SIG-M5 (cell line): ENCODE results near the gene ALDH1A1.
"Not testable (repeated sequence)": the region's sequence is repeated elsewhere in the genome, so short reads cannot be mapped to it uniquely, and the experiment has no call there.

Source experiments
- DNase-seq: peaks from one replicate; lab custom pipeline; 2025; lab: John Stamatoyannopoulos, UW

Gene ALDH1A1

GRCh38 chr9:72895122-72895521 is 57.7 kb downstream of the ALDH1A1 start:
- no peak for DNase-seq

DNA sequence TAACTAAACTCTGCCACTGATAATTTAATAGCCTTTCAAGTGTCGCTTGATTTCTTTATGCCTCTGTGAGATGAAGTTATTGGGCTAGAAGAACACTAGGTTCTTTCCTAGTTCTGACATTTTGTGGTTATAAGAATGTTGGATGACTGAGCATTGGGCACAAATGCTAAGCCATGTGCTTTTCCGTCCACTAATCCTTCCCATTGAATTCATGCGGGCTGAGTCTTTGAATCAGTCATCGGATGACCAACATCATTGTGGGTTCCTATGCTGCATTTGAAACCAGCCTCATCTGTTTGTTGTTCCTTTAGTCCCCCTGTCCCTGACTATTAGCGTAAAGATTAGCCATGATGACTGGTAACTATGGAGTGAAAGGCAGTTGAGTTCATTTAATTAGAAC is 58.5 kb downstream of the ALDH1A1 start:
- no peak for DNase-seq

- no peak for DNase-seq
These were observed 59.4 kb downstream of the ALDH1A1 start for GRCh38 chr9:72893437-72893836.

- DNase-seq: no peak
These were observed 61.8 kb downstream of the ALDH1A1 start for GRCh38 chr9:72891043-72891442.

GRCh38 chr9:72888943-72889342 is 63.9 kb downstream of the ALDH1A1 start:
- no peak for DNase-seq

DNA sequence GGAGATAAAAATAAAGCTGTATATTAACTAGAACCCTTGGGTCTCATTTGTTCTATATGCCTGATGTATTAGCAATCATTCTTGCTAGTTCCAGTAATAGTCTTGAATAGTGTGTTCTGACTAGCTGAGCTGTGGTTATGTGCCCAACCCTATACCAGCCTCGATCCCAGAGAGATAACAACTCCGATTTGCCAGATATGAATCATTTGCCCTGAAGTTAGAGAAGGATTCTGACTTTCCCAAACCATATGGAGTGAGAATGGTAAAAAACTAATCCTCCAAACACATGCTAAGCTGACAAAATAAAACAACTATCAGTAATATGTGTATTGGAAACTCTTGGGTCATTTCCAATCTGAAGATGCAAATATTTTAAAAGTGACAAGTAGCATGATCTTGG is 64.8 kb downstream of the ALDH1A1 start:
- DNase-seq: no peak

GRCh38 chr9:72886386-72886785 is 66.5 kb downstream of the ALDH1A1 start:
- no peak for DNase-seq

- DNase-seq: no peak
These were observed 68.3 kb downstream of the ALDH1A1 start for GRCh38 chr9:72884508-72884907.

- DNase-seq: no peak
These were observed 69.0 kb downstream of the ALDH1A1 start for GRCh38 chr9:72883875-72884274.

DNA sequence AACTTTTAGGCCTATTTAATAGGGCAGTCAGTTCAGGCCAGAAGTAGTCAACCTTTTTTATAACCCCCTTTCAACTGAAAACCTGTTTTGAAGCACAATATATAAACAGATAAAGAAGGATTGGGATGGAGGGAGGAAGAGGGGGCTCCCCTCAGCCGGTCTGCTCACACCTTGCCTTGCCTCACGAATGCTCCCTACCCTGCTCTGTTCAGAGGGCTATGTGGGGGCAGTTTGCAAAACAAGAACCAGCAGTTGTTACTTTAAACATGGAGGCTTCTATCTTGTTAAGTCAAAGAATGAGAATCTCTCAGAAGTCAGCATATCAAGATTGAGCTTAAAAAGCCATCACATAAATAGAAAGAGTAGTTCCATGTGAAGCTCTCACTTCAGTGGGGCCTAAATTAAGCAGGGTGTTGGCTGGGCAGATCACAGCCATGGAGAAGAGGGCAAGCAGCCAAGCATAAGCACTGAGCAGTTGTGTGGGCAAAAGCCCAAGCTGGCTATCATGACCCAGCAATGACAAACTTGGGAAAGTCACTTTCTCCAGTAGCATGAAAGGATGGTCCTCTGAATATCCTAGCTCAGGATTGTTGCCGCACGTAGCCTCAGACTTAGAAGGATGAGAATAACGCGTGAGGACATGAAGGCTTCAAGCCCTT is 70.6 kb downstream of the ALDH1A1 start:
- no peak for DNase-seq

DNA sequence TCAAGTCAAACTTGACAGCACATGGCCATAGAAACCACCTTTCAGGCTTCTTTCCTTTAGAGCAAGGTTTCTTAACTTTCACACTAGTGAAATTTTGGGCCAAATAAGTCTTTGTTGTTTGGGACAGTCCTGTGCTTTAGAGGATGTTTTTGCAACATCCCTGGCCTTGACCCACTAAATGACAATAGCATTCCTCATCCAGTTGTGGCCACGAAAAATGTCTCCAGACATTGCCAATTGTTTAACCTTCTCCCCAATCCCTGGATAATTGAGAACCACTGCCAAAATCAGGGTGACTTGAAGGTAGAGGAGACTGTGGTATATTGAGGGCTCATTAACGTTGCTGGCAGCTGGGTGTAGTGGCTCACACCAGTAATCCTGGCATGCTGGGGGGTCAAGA is 72.0 kb downstream of the ALDH1A1 start:
- no peak for DNase-seq

GRCh38 chr9:72875221-72875620 is 77.6 kb downstream of the ALDH1A1 start:
- DNase-seq: no peak

GRCh38 chr9:72874344-72874743 is 78.5 kb downstream of the ALDH1A1 start:
- no peak for DNase-seq

DNA sequence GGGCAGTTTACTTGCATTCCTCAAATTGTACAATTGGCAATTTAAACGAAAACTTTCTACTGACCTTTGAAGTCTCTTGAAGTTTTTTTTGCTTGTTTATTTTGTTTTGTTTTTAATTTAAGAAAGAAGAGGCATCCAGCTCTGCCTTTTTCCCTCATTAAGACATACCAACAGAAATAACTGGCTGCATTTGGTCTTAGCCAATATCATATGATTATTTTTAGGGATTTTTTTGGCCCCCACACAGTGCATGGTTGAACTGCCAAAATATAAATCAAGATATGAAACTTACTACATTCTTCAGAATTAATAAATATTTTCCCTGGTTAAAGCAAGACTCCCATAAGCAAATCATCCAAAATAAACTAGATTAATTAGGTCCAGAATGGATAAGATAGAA is 79.4 kb downstream of the ALDH1A1 start:
- no peak for DNase-seq

DNA sequence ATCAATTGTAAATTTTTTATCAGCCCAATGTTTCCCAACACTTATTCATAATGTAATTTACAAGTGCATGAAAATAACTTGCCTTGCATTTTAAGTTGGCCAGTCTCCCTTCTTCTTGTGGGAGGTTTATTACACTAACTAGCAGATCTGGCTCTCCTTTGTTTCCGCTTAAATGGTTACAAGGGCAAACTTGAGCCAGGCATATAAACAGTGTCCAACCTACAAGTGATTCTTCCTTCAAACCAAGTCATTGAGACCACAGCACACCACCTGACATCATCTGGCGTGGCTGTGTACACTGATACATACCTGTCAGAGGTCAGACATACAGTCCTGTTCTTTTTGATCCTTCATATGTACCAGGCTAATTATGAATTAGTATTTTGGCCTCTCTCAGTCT is 80.1 kb downstream of the ALDH1A1 start:
- no peak for DNase-seq

- no peak for DNase-seq
These were observed 81.2 kb downstream of the ALDH1A1 start for GRCh38 chr9:72871685-72872084.

DNA sequence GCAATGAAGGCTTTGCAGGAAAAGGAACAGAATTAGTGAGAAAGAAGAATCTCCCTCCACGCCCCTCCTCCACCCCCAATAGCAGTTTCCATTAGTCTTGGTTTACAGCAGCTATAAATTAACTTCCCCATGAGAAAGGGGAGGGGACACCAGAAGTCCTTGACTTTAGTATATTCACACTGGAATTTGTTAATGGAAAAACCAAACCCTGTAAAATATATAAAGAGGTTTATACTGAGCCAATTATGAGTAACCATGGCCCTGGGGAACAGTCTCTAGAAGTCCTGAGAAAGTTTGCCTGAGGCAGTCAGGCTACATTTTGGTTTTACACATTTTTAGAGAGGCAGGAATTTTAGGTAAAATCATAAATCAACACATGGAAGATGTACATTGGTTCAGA is 88.5 kb downstream of the ALDH1A1 start:
- no peak for DNase-seq

DNA sequence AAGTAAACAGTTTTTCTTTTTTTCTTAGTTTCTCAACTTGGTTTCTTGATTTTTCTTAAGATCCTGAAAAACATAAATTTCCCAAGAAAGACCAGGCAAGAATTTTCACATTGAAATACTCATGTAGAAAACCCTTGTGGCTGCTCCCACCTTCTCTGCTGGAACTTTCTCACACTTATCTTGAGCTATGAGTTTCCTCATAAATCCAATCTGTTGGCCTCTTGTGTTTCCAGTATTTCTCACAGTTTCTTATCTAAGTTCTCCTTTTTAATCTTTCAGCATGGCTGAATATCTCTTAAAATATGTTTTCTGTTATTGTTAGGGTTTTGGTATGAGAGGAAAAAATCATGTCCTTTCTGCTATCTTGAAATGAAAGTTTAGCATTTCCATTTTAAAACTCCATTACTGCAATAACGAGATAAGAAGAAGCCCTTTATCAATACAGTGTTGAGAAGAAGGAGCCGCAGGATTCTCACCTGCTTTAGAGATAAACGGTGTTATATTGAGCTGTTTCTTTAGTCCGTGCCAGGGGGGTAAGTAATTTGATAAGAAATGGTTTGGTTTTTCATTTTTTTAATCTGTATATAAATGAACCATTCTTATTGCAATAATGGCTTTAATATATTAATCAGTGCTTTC is 89.3 kb downstream of the ALDH1A1 start:
- no peak for DNase-seq

DNA sequence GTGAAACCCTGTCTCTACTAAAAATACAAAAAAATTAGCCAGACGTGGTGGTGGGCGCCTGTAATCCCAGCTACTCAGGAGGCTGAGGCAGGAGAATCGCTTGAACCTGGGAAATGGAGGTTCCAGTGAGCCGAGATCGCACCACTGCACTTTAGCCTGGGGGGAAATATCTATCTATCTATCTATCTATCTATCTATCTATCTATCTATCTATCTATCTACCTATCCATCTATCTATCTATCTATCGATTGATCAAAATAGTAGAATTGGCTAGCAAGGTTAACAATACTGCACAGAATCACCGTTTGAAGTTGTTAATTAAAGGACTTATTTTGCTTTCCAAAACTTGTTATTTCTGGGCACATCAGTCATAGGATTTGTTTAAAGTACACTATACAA is 90.1 kb downstream of the ALDH1A1 start:
- DNase-seq: not testable (repeated sequence)

GRCh38 chr9:72858089-72858912 is 94.6 kb downstream of the ALDH1A1 start:
- DNase-seq: no peak

GRCh38 chr9:72857624-72857996 is 95.2 kb downstream of the ALDH1A1 start:
- DNase-seq: no peak

DNA sequence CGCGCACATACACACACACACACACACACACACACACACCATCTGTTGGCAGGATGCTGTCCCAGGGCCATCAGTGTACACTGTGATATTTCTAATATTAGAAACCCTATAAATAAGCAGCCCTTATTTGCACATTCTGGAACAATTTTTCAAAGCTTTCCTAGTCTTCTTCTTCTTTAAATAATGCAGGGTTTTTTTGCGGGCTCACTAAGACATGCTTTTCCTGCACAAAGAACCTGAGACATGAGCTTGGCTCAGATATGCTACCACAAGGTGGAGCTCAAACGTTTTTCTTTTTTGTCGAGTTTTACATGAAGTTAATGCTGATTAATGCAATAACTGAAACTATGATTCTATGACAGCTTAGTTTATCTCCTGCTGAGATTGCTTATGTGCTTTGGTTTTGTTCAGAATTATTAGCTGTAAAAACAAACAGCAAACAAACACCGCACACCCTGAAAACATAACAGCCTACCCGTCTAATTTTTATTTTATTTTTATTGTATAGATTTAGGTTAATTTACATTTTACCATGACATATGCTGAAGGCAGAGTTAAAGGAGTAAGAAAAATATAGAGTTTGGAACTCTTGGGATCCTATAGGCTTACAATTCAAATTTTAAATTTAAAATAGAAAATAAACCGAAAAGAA is 95.8 kb downstream of the ALDH1A1 start:
- DNase-seq: no peak
